ENCODE data around the gene TRIM40.

Gene TRIM40

GRCh38 chr6:30160785-30161531, 25.0 kb downstream of the TRIM40 start, which contains the start of gene TRIM10:
Gene TRIM10, minus strand, starts transcription at chr6:30161211. Its CDS starts 353 bp downstream, at chr6:30160858.
- H4K20me1 ChIP-seq (ENCODE audit: insufficient read depth, low read length): no peaks in the 10 kb centered on the region
- H3K9me2 ChIP-seq (replicated peaks; ENCODE audit: insufficient read depth, low read length): no peaks in the 10 kb centered on the region
- H3K4me1 ChIP-seq (ENCODE audit: low read length): peaks cover 5% of the 10 kb centered on the region; the same call in 1 of the 2 replicates
- DNase-seq: no peak
- no peaks in the 10 kb centered on the region for H3K79me2 ChIP-seq (ENCODE audit: low read length)
- no peaks in the 10 kb centered on the region for H3K36me3 ChIP-seq (replicated peaks; ENCODE audit: insufficient read depth, low read length)
- no peak within 1 kb of the TSS for H3K4me2 ChIP-seq (ENCODE audit: low read depth, low read length)
- 0 out of 2 replicates have a peak, but pooled peaks cover 5% of the 10 kb centered on the region for H3K27me3 ChIP-seq (replicated peaks; ENCODE audit: insufficient read depth, low read length)
- no peak within 1 kb of the TSS for H2AFZ ChIP-seq (ENCODE audit: low read length)
- no peak within 1 kb of the TSS for H3K27ac ChIP-seq (ENCODE audit: low read length)
- H3K9me3 ChIP-seq (replicated peaks; ENCODE audit: insufficient read depth, low read length): no peaks in the 10 kb centered on the region
- no peak within 1 kb of the TSS for H3K4me3 ChIP-seq (ENCODE audit: low read length)
- no peak within 1 kb of the TSS for H3K9ac ChIP-seq (ENCODE audit: low read length)
- TF ChIP-seq EZH2 (optimal IDR thresholded peaks at IDR 0.05; ENCODE audit: low read depth, low read length): no peak
- TF ChIP-seq CTCF (IDR thresholded peaks at IDR 0.05; ENCODE audit: low read length): no peak
- TF ChIP-seq EZH2phosphoT487 (IDR thresholded peaks at IDR 0.05; ENCODE audit: low read length): no peak
- peaks cover 4% of the 10 kb centered on the region; the same call in 1 of the 2 replicates for H3F3A ChIP-seq (ENCODE audit: insufficient read depth, low read length)

- Histone ChIP-seq H2AFZ (ENCODE audit: low read length) (no peak overlapping the region), H3K27ac (ENCODE audit: low read length) (no peak overlapping the region)
- TF ChIP-seq EZH2phosphoT487 (IDR thresholded peaks at IDR 0.05; ENCODE audit: low read length) (no peak), CTCF (IDR thresholded peaks at IDR 0.05; ENCODE audit: low read length) (no peak), EZH2 (optimal IDR thresholded peaks at IDR 0.05; ENCODE audit: low read depth, low read length) (no peak)
These were observed 26.5 kb downstream of the TRIM40 start for GRCh38 chr6:30162265-30163089.

GRCh38 chr6:30163090-30163917, 27.4 kb downstream of the TRIM40 start, which contains the start of gene TRIM15:
Gene TRIM15, plus strand, starts transcription at chr6:30163546. Its CDS starts 139 bp downstream, at chr6:30163685.
- Histone ChIP-seq H3K9me2 (replicated peaks; ENCODE audit: insufficient read depth, low read length) (no peaks in the 10 kb centered on the region), H3K36me3 (replicated peaks; ENCODE audit: insufficient read depth, low read length) (no peaks in the 10 kb centered on the region), H3K4me3 (ENCODE audit: low read length) (no peak within 1 kb of the TSS; the same call in 1 of the 2 replicates), H3K27me3 (replicated peaks; ENCODE audit: insufficient read depth, low read length) (0 out of 2 replicates have a peak, but pooled peaks cover 5% of the 10 kb centered on the region), H3K79me2 (ENCODE audit: low read length) (no peaks in the 10 kb centered on the region), H3K4me1 (ENCODE audit: low read length) (no peaks in the 10 kb centered on the region), H4K20me1 (ENCODE audit: insufficient read depth, low read length) (no peaks in the 10 kb centered on the region), H3K27ac (ENCODE audit: low read length) (no peak within 1 kb of the TSS), H3K4me2 (ENCODE audit: low read depth, low read length) (peak within 1 kb of the TSS; percentile 22; the same call in 1 of the 2 replicates), H3K9ac (ENCODE audit: low read length) (no peak within 1 kb of the TSS), H3K9me3 (replicated peaks; ENCODE audit: insufficient read depth, low read length) (no peaks in the 10 kb centered on the region), H3F3A (ENCODE audit: insufficient read depth, low read length) (peaks cover under 1% of the 10 kb centered on the region; the same call in 1 of the 2 replicates), H2AFZ (ENCODE audit: low read length) (no peak within 1 kb of the TSS; the same call in 1 of the 2 replicates)
- DNase-seq: no peak
- no peak for TF ChIP-seq EZH2phosphoT487 (IDR thresholded peaks at IDR 0.05; ENCODE audit: low read length)
- no peak for TF ChIP-seq EZH2 (optimal IDR thresholded peaks at IDR 0.05; ENCODE audit: low read depth, low read length)
- TF ChIP-seq CTCF (IDR thresholded peaks at IDR 0.05; ENCODE audit: low read length): no peak

More at GRCh38 chr6:30162265-30163089, 26.5 kb downstream of the TRIM40 start:
- Histone ChIP-seq H3K4me1 (ENCODE audit: low read length) (peaks cover 5% of the 10 kb centered on the region; the same call in 1 of the 2 replicates), H3K9ac (ENCODE audit: low read length) (no peak overlapping the region), H3K9me3 (replicated peaks; ENCODE audit: insufficient read depth, low read length) (no peaks in the 10 kb centered on the region), H3K36me3 (replicated peaks; ENCODE audit: insufficient read depth, low read length) (no peaks in the 10 kb centered on the region), H3K4me3 (ENCODE audit: low read length) (no peak overlapping the region; the same call in 1 of the 2 replicates), H3K4me2 (ENCODE audit: low read depth, low read length) (peak overlapping the region; percentile 22; the same call in 1 of the 2 replicates), H3K27me3 (replicated peaks; ENCODE audit: insufficient read depth, low read length) (0 out of 2 replicates have a peak, but pooled peaks cover 5% of the 10 kb centered on the region), H3F3A (ENCODE audit: insufficient read depth, low read length) (peaks cover 4% of the 10 kb centered on the region; the same call in 1 of the 2 replicates), H3K9me2 (replicated peaks; ENCODE audit: insufficient read depth, low read length) (no peaks in the 10 kb centered on the region), H3K79me2 (ENCODE audit: low read length) (no peaks in the 10 kb centered on the region), H4K20me1 (ENCODE audit: insufficient read depth, low read length) (no peaks in the 10 kb centered on the region)
- no peak for DNase-seq

Measured in MM.1S (cell line).